Measurements from ENCODE around the gene UBE2D2. TPM values are rescaled to one million over a fixed set of nuclear protein-coding genes. Genes with fewer than 3 reads are reported as not detected.
A peak's percentile ranks its signal among the peaks of the same experiment; 100 is the strongest.
"Not testable (repeated sequence)": the region's sequence is repeated elsewhere in the genome, so short reads cannot be mapped to it uniquely, and the experiment has no call there.

Gene UBE2D2
- total and polyA plus RNA-seq, 2 donors (not counting 1 experiment from before 2014, with no cell fraction given): 64.3 to 168 TPM

DNA sequence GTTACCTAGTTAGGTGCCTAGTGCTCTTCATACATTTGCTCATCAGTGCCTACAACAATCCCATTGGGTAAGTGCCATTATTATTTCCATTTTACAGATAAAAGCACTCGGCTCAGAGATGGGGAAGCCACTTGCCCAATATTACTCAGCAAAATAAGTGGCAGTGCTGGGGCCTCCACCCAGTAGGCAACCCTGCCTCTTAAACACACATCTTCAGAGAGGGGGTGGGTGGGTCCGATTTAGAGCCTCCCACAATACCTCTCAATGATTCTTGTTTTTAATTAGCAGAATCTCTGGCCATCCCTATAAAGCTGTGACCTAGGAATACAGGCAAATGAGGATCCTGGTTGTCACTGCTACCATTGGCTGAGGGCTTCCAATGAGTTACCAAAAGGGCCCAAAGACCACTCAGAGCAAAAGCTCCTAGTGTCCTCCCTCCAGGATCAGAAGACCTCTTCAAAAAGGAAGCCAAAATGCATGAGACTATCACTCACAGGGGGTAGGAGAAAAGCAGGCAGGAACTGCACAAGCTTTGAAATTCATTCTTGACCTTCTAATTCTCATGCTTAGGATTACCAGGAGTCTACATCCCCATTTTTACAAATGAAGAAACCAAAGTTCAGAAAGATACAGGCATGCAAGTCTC lies 36.1 kb upstream of the UBE2D2 start:
- no peak for ATAC-seq (ENCODE audit: low read depth)
- Histone ChIP-seq H3K4me3 (ENCODE audit: control extremely low read depth in 1 of 5, extremely low read depth in 1 of 5, insufficient read depth in 1 of 5, low read depth in 2 of 5, low read length in 4 of 5) (no peak overlapping the region), H3K9me3 (ENCODE audit: control extremely low read depth in 1 of 3, control insufficient read depth in 2 of 3, insufficient read depth in 1 of 3, low read length in 2 of 3) (no peaks in the 10 kb centered on the region), H3K27me3 (replicated peaks in 1 of 4; ENCODE audit: control extremely low read depth in 1 of 4, control insufficient read depth in 3 of 4, insufficient read depth in 4 of 4, low read length in 3 of 4) (no peaks in the 10 kb centered on the region), H3K36me3 (replicated peaks in 1 of 2; ENCODE audit: control extremely low read depth in 1 of 2, control insufficient read depth in 1 of 2, extremely low read depth in 1 of 2, insufficient read depth in 2 of 2, low read length in 1 of 2) (no peaks in the 10 kb centered on the region), H2AFZ (ENCODE audit: insufficient read depth, low read depth, low read length, poor library complexity, severe bottlenecking) (peak overlapping the region; percentile 85), H3K4me2 (replicated peaks; ENCODE audit: low read depth, low read length, poor library complexity, severe bottlenecking) (peak overlapping the region; percentile 26), H3K4me1 (ENCODE audit: control insufficient read depth in 2 of 2, insufficient read depth in 2 of 2, low read length in 2 of 2) (peaks cover 27 to 29% of the 10 kb centered on the region in 2 donors), H4K20me1 (ENCODE audit: control insufficient read depth, insufficient read depth, low read length, poor library complexity, severe bottlenecking) (no peaks in the 10 kb centered on the region), H3K27ac (ENCODE audit: low read length in 2 of 2) (peak overlapping the region; percentile 58 to 80), H3K79me2 (ENCODE audit: control insufficient read depth, insufficient read depth, low read length) (no peaks in the 10 kb centered on the region), H3K9ac (ENCODE audit: low read length) (no peak overlapping the region)
- no peak for DNase-seq
- H3K4me1 Mint-ChIP-seq: peaks cover 32% of the 10 kb centered on the region
- intact Hi-C loops (cut with micrococcal nuclease): no loop called here
- H3K9me3 Mint-ChIP-seq (ENCODE audit: insufficient read depth): no peaks in the 10 kb centered on the region
- peak overlapping the region; percentile 97 for H3K27ac Mint-ChIP-seq
- ChIA-PET POLR2A (interaction anchor here (0.6 to 1.6 kb wide), 2 partner anchors 134 to 139 kb away, joined by 3 to 6 read pairs; no protein-coding TSS in a partner anchor), CTCF (interaction anchor here (1.4 to 2.5 kb wide), 2 partner anchors 50 to 103 kb away, joined by 4 to 7 read pairs; no protein-coding TSS in a partner anchor)
- no peaks in the 10 kb centered on the region for H3K27me3 Mint-ChIP-seq
- TF ChIP-seq, protein P1, sequence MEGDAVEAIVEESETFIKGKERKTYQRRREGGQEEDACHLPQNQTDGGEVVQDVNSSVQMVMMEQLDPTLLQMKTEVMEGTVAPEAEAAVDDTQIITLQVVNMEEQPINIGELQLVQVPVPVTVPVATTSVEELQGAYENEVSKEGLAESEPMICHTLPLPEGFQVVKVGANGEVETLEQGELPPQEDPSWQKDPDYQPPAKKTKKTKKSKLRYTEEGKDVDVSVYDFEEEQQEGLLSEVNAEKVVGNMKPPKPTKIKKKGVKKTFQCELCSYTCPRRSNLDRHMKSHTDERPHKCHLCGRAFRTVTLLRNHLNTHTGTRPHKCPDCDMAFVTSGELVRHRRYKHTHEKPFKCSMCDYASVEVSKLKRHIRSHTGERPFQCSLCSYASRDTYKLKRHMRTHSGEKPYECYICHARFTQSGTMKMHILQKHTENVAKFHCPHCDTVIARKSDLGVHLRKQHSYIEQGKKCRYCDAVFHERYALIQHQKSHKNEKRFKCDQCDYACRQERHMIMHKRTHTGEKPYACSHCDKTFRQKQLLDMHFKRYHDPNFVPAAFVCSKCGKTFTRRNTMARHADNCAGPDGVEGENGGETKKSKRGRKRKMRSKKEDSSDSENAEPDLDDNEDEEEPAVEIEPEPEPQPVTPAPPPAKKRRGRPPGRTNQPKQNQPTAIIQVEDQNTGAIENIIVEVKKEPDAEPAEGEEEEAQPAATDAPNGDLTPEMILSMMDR (IDR thresholded peaks at IDR 0.05): no peak
- no peak for TF ChIP-seq EZH2 (IDR thresholded peaks at IDR 0.05; ENCODE audit: borderline replicate concordance, insufficient read depth, low read depth, low read length, poor library complexity, severe bottlenecking)
- WGBS (ENCODE audit: insufficient coverage): 40% methylated on average over 1 of the region's 2 CpGs
- no peak overlapping the region for H3K4me3 Mint-ChIP-seq

DNA sequence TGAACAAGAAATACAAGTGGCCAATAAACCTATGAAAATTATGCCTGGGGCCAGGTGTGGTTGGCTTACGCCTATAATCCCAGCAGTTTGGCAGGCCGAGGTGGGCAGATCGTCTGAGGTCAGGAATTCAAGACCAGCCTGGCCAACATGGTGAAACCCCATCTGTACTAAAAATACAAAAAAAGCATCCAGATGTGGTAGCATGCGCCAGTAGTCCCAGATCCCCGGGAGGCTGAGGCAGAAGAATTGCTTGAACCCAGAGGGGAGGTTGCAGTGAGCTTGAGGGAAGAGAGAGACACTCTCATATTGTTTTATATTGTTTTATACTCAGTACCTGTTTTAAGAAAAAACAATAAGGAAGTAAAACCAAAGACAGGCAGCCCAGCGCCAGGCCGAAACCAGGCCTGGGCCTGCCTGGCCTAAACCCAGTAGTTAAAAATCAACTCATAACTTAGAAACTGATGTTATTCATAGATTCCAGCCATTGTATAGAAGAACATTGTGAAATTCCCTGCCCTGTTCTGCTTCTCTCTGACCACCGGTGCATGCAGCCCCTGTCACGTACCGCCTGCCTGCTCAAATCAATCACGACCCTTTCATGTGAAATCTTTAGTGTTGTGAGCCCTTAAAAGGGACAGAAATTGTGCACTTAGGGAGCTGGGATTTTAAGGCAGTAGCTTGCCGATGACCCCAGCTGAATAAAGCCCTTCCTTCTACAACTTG lies 35.4 kb upstream of the UBE2D2 start:
- peak overlapping the region; percentile 58 to 80 for H3K27ac ChIP-seq (ENCODE audit: low read length in 2 of 2)
- peak; percentile 61 for DNase-seq
- H3K36me3 ChIP-seq (replicated peaks in 1 of 2; ENCODE audit: control extremely low read depth in 1 of 2, control insufficient read depth in 1 of 2, extremely low read depth in 1 of 2, insufficient read depth in 2 of 2, low read length in 1 of 2); ATAC-seq (ENCODE audit: low read depth); intact Hi-C loops (cut with micrococcal nuclease); CTCF ChIA-PET; H3K9me3 ChIP-seq (ENCODE audit: control extremely low read depth in 1 of 3, control insufficient read depth in 2 of 3, insufficient read depth in 1 of 3, low read length in 2 of 3); H3K4me3 ChIP-seq (ENCODE audit: control extremely low read depth in 1 of 5, extremely low read depth in 1 of 5, insufficient read depth in 1 of 5, low read depth in 2 of 5, low read length in 4 of 5); H3K79me2 ChIP-seq (ENCODE audit: control insufficient read depth, insufficient read depth, low read length); H3K9me3 Mint-ChIP-seq (ENCODE audit: insufficient read depth); H4K20me1 ChIP-seq (ENCODE audit: control insufficient read depth, insufficient read depth, low read length, poor library complexity, severe bottlenecking); H3K27me3 Mint-ChIP-seq; POLR2A ChIA-PET; H3K27me3 ChIP-seq (replicated peaks in 1 of 4; ENCODE audit: control extremely low read depth in 1 of 4, control insufficient read depth in 3 of 4, insufficient read depth in 4 of 4, low read length in 3 of 4): not testable (repeated sequence)
- H3K4me1 Mint-ChIP-seq: peaks cover 32% of the 10 kb centered on the region
- H3K27ac Mint-ChIP-seq: peak overlapping the region; percentile 97
- H3K9ac ChIP-seq (ENCODE audit: low read length): peak overlapping the region; percentile 25
- H3K4me2 ChIP-seq (replicated peaks; ENCODE audit: low read depth, low read length, poor library complexity, severe bottlenecking): peak overlapping the region; percentile 26
- WGBS (ENCODE audit: insufficient coverage): no CpG with 5 or more reads among the region's 12 CpGs
- peaks cover 27 to 29% of the 10 kb centered on the region in 2 donors for H3K4me1 ChIP-seq (ENCODE audit: control insufficient read depth in 2 of 2, insufficient read depth in 2 of 2, low read length in 2 of 2)
- peak overlapping the region; percentile 85 for H2AFZ ChIP-seq (ENCODE audit: insufficient read depth, low read depth, low read length, poor library complexity, severe bottlenecking)
- H3K4me3 Mint-ChIP-seq: peak overlapping the region; percentile 45

DNA sequence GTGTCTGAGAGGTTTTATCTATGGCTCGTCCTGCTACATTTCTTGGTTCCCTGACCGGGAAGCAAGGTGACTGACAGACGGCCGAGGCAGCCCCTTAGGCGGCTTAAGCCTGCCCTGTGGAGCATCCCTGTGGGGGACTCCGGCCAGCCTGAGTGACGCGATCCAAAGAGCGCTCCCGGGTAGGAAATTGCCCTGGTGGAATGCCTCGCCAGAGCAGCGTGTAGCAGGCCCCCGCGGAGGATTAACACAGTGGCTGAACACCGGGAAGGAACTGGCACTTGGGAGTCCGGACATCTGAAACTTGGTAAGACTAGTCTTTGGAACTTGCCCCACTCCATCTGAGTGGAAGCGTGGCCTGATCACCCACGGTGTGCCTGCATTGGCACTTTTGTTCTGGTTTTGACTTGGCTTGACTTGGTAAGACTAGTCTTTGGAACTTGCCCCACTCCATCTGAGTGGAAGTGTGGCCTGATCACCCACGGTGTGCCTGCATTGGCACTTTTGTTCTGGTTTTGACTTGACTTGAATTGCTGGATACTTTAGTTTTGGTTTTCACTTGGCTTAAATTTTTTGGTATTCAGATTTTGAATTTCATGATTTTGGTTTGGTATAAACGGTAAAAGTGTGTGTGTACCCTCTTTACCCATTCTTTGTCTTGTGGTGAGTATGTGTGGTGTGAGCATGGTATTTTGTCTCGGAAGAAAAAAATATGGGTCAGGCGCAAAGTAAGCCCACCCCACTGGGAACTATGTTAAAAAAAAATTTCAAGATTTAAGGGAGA lies 34.6 kb upstream of the UBE2D2 start:
- H3K36me3 ChIP-seq (replicated peaks in 1 of 2; ENCODE audit: control extremely low read depth in 1 of 2, control insufficient read depth in 1 of 2, extremely low read depth in 1 of 2, insufficient read depth in 2 of 2, low read length in 1 of 2); H3K27me3 ChIP-seq (replicated peaks in 1 of 4; ENCODE audit: control extremely low read depth in 1 of 4, control insufficient read depth in 3 of 4, insufficient read depth in 4 of 4, low read length in 3 of 4); H3K9me3 Mint-ChIP-seq (ENCODE audit: insufficient read depth); H4K20me1 ChIP-seq (ENCODE audit: control insufficient read depth, insufficient read depth, low read length, poor library complexity, severe bottlenecking); H3K4me2 ChIP-seq (replicated peaks; ENCODE audit: low read depth, low read length, poor library complexity, severe bottlenecking); H3K27me3 Mint-ChIP-seq; H3K79me2 ChIP-seq (ENCODE audit: control insufficient read depth, insufficient read depth, low read length); H3K4me3 ChIP-seq (ENCODE audit: control extremely low read depth in 1 of 5, extremely low read depth in 1 of 5, insufficient read depth in 1 of 5, low read depth in 2 of 5, low read length in 4 of 5); ATAC-seq (ENCODE audit: low read depth); DNase-seq; CTCF ChIA-PET; POLR2A ChIA-PET; H3K9me3 ChIP-seq (ENCODE audit: control extremely low read depth in 1 of 3, control insufficient read depth in 2 of 3, insufficient read depth in 1 of 3, low read length in 2 of 3); intact Hi-C loops (cut with micrococcal nuclease): not testable (repeated sequence)
- Mint-ChIP-seq H3K27ac (peak overlapping the region; percentile 97), H3K4me3 (peak overlapping the region; percentile 45), H3K4me1 (peaks cover 32% of the 10 kb centered on the region)
- Histone ChIP-seq H3K4me1 (ENCODE audit: control insufficient read depth in 2 of 2, insufficient read depth in 2 of 2, low read length in 2 of 2) (peaks cover 27 to 29% of the 10 kb centered on the region in 2 donors), H3K27ac (ENCODE audit: low read length in 2 of 2) (peak overlapping the region; percentile 58 to 80), H3K9ac (ENCODE audit: low read length) (peak overlapping the region; percentile 25), H2AFZ (ENCODE audit: insufficient read depth, low read depth, low read length, poor library complexity, severe bottlenecking) (peak overlapping the region; percentile 85)
- WGBS (ENCODE audit: insufficient coverage): 96% methylated on average over 17 of the region's 22 CpGs

Data from B cell (primary cell).